WTC11 (cell line): ENCODE measurements around the gene FABP3. TPM values are rescaled to one million over a fixed set of nuclear protein-coding genes. Genes with fewer than 3 reads are reported as not detected.

ENCODE experiments used
- ATAC-seq: fragments of 200-7000 bp; cut with Tn5 transposase; 2 replicates; pipeline ENCODE4 v1.10.0; 2021; ENCODE audit warnings: mild to moderate bottlenecking, moderate library complexity
- CTCF ChIA-PET: fragments of 300-600 bp; sonication (Branson Sonifier 250); formaldehyde crosslinking; loops from one replicate; lab custom pipeline; 2021; ENCODE audit warnings: antibody characterized with exemption; lab: Charles Lee
- POLR2A ChIA-PET: fragments of 350-600 bp; sonication (Branson Sonifier 250); formaldehyde crosslinking; loops from one replicate; lab custom pipeline; 2021; ENCODE audit warnings: antibody characterized with exemption; lab: Charles Lee
- DNase-seq: peaks from one replicate; pipeline ENCODE4 v3.0.0; 2021; ENCODE audit warnings: low spot score
- H3K27ac Mint-ChIP-seq: 2 replicates; pipeline ENCODE4 v1.8.0; 2021; ENCODE audit warnings: mixed read lengths
- H3K27me3 Mint-ChIP-seq: 2 replicates; pipeline ENCODE4 v1.8.0; 2021; ENCODE audit warnings: low read depth, mild to moderate bottlenecking, moderate library complexity, mixed read lengths
- H3K36me3 Mint-ChIP-seq: 2 replicates; pipeline ENCODE4 v1.8.0; 2021; ENCODE audit warnings: mixed read lengths
- H3K4me1 Mint-ChIP-seq: 2 replicates; pipeline ENCODE4 v1.8.0; 2022; ENCODE audit warnings: mixed read lengths
- H3K4me3 Mint-ChIP-seq: 2 replicates; pipeline ENCODE4 v1.8.0; 2021; ENCODE audit warnings: mild to moderate bottlenecking, moderate library complexity, mixed read lengths
- H3K9me3 Mint-ChIP-seq: 2 replicates; pipeline ENCODE4 v1.8.0; 2021; ENCODE audit warnings: mixed read lengths
- AR ChIP-seq: fragments of 250-450 bp; sonication (Bioruptor Pico); IDR thresholded peaks from 2 replicates; pipeline ENCODE4 v1.9.0; 2021; ENCODE audit warnings: mild to moderate bottlenecking
- ATF3 ChIP-seq: sonication (generic); formaldehyde crosslinking; conservative IDR thresholded peaks from 2 replicates; pipeline ENCODE4 v1.8.1; 2022; ENCODE audit warnings: mild to moderate bottlenecking, missing genetic modification reagents
- ATF6 ChIP-seq: sonication (generic); formaldehyde crosslinking; IDR thresholded peaks from 2 replicates; pipeline ENCODE4 v1.8.1; 2023; ENCODE audit warnings: mild to moderate bottlenecking, missing genetic modification reagents
- CBFB ChIP-seq: sonication (generic); formaldehyde crosslinking; IDR thresholded peaks from 2 replicates; pipeline ENCODE4 v1.8.1; 2022; ENCODE audit warnings: mild to moderate bottlenecking, low read depth, missing genetic modification reagents
- ESRRA ChIP-seq: sonication (generic); formaldehyde crosslinking; IDR thresholded peaks from 2 replicates; pipeline ENCODE4 v1.8.1; 2022; ENCODE audit warnings: mild to moderate bottlenecking, missing genetic modification reagents, borderline replicate concordance
- FOXK1 ChIP-seq: sonication (generic); formaldehyde crosslinking; IDR thresholded peaks from 2 replicates; pipeline ENCODE4 v1.8.0; 2022; ENCODE audit warnings: mild to moderate bottlenecking, moderate library complexity, missing genetic modification reagents
- GABPB1 ChIP-seq: sonication (generic); formaldehyde crosslinking; IDR thresholded peaks from 2 replicates; pipeline ENCODE4 v1.8.1; 2023; ENCODE audit warnings: mild to moderate bottlenecking, missing genetic modification reagents
- MAX ChIP-seq: sonication (generic); formaldehyde crosslinking; IDR thresholded peaks from 2 replicates; pipeline ENCODE4 v1.8.0; 2022; ENCODE audit warnings: mild to moderate bottlenecking, missing genetic modification reagents
- MXD4 ChIP-seq: fragments of 250-450 bp; sonication (Bioruptor Pico); IDR thresholded peaks from 2 replicates; pipeline ENCODE4 v1.8.0; 2021; ENCODE audit warnings: mild to moderate bottlenecking, moderate library complexity, borderline replicate concordance
- NFE2L1 ChIP-seq: sonication (generic); formaldehyde crosslinking; IDR thresholded peaks from 2 replicates; pipeline ENCODE4 v1.8.1; 2023; ENCODE audit warnings: missing genetic modification reagents
- NFYB ChIP-seq: sonication (generic); formaldehyde crosslinking; conservative IDR thresholded peaks from 2 replicates; pipeline ENCODE4 v1.8.0; 2022; ENCODE audit warnings: low read depth, missing genetic modification reagents
- RELA ChIP-seq: sonication (generic); formaldehyde crosslinking; IDR thresholded peaks from 2 replicates; pipeline ENCODE4 v1.8.1; 2022; ENCODE audit warnings: missing genetic modification reagents, mild to moderate bottlenecking, borderline replicate concordance
- SMAD3 ChIP-seq: sonication (generic); formaldehyde crosslinking; IDR thresholded peaks from 2 replicates; pipeline ENCODE4 v1.8.0; 2022; ENCODE audit warnings: missing genetic modification reagents, mild to moderate bottlenecking, borderline replicate concordance
- SMAD4 ChIP-seq: sonication (generic); formaldehyde crosslinking; IDR thresholded peaks from 2 replicates; pipeline ENCODE4 v1.8.0; 2022; ENCODE audit warnings: mild to moderate bottlenecking, missing genetic modification reagents
- TEAD1 ChIP-seq: sonication (generic); formaldehyde crosslinking; IDR thresholded peaks from 2 replicates; pipeline ENCODE4 v1.8.0; 2022; ENCODE audit warnings: mild to moderate bottlenecking, missing genetic modification reagents
- TP53 ChIP-seq: sonication (generic); formaldehyde crosslinking; IDR thresholded peaks from 2 replicates; pipeline ENCODE4 v1.8.1; 2023; ENCODE audit warnings: mild to moderate bottlenecking, missing genetic modification reagents
- total RNA-seq: library from RNA; stranded (reverse); gene quantifications from 3 replicates; pipeline ENCODE4 v1.2.3, GENCODE V29; 2021
- TF ChIP-seq, protein P1 (sequence below): sonication (generic); formaldehyde crosslinking; IDR thresholded peaks from 2 replicates; pipeline ENCODE4 v1.8.0; 2022; ENCODE audit warnings: mild to moderate bottlenecking, missing genetic modification reagents
- TF ChIP-seq, protein P2 (sequence below): sonication (generic); formaldehyde crosslinking; IDR thresholded peaks from 2 replicates; pipeline ENCODE4 v1.8.1; 2022; ENCODE audit warnings: mild to moderate bottlenecking, missing genetic modification reagents, moderate library complexity, borderline replicate concordance
- TF ChIP-seq, protein P3 (sequence below): sonication (generic); formaldehyde crosslinking; IDR thresholded peaks from 2 replicates; pipeline ENCODE4 v1.8.1; 2023; ENCODE audit warnings: mild to moderate bottlenecking, missing genetic modification reagents
- TF ChIP-seq, protein P4 (sequence below): sonication (generic); formaldehyde crosslinking; IDR thresholded peaks from 2 replicates; pipeline ENCODE4 v1.8.1; 2022; ENCODE audit warnings: missing genetic modification reagents, borderline replicate concordance
- TF ChIP-seq, protein P5 (sequence below): fragments of 250-450 bp; sonication (Bioruptor Pico); conservative IDR thresholded peaks from 2 replicates; pipeline ENCODE4 v1.9.0; 2021; ENCODE audit warnings: mild to moderate bottlenecking

FABP3 gene
- total RNA-seq, 1 experiment from 2014 or later = 25.0 TPM

DNA sequence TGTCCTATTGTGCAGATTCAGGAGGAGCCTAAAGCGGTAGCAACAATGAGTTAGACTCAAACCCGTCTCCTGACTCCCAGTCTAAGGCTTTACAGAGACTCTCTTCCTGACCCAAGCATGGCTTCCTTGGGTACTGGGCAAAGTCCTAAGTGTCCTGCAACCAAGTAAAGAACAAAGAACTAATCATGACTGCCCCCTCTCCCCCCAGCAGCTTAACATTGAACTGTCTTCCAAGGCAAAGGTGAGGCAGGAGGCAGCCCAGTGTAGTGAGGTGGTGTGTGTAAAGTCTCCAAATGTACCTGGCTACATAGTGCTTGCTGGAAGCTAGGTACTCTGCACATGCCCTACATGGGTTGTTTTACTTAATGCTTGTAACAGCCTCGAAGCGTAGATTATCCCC, 2.3 kb downstream of the FABP3 start (continued):
- TF ChIP-seq MAX (CRISPR knock-in tag) = no peak

DNA sequence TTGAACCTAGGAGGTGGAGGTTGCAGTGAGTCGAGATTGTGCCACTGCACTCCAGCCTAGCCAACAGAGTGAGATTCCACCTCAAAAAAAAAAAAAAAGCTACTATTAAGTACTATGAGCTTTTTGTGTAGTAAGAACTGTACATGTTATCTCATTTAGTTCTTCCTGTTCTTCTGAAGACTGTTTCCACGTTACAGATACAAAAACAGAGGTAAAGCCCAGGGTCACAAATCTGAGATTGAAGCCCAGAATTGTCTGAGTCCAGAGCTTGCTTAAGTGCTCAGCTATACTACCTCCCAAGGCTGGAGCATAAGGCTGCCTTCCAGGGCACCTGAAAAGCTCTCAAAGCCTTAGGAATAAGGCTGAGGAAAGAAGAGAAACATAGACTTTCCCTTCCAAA, 2.9 kb downstream of the FABP3 start:
- ChIA-PET POLR2A (no interaction called here), CTCF (interaction anchor here (0.7 to 5.8 kb wide), 4 partner anchors 24 to 184 kb away, joined by 4 to 45 read pairs (median 7); no protein-coding TSS in a partner anchor)
- ATAC-seq (no peak), DNase-seq (no peak)
- H3K36me3 Mint-ChIP-seq = peaks cover 11% of the 10 kb centered on the region
- TF ChIP-seq, protein P1, sequence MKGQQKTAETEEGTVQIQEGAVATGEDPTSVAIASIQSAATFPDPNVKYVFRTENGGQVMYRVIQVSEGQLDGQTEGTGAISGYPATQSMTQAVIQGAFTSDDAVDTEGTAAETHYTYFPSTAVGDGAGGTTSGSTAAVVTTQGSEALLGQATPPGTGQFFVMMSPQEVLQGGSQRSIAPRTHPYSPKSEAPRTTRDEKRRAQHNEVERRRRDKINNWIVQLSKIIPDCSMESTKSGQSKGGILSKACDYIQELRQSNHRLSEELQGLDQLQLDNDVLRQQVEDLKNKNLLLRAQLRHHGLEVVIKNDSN = no peak
- TF ChIP-seq, protein P2, sequence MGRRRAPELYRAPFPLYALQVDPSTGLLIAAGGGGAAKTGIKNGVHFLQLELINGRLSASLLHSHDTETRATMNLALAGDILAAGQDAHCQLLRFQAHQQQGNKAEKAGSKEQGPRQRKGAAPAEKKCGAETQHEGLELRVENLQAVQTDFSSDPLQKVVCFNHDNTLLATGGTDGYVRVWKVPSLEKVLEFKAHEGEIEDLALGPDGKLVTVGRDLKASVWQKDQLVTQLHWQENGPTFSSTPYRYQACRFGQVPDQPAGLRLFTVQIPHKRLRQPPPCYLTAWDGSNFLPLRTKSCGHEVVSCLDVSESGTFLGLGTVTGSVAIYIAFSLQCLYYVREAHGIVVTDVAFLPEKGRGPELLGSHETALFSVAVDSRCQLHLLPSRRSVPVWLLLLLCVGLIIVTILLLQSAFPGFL (CRISPR knock-in tag) = no peak
- TF ChIP-seq CBFB (CRISPR knock-in tag) (no peak), NFE2L1 (CRISPR knock-in tag) (no peak), AR (CRISPR knock-in tag) (no peak), ESRRA (CRISPR knock-in tag) (no peak), SMAD4 (CRISPR knock-in tag) (no peak), NFYB (no peak), FOXK1 (CRISPR knock-in tag) (no peak), SMAD3 (CRISPR knock-in tag) (no peak), TP53 (CRISPR knock-in tag) (no peak), RELA (CRISPR knock-in tag) (no peak), TEAD1 (CRISPR knock-in tag) (no peak), GABPB1 (CRISPR knock-in tag) (no peak), MXD4 (CRISPR knock-in tag) (no peak), ATF3 (CRISPR knock-in tag) (no peak), ATF6 (CRISPR knock-in tag) (no peak)
- TF ChIP-seq, protein P3, sequence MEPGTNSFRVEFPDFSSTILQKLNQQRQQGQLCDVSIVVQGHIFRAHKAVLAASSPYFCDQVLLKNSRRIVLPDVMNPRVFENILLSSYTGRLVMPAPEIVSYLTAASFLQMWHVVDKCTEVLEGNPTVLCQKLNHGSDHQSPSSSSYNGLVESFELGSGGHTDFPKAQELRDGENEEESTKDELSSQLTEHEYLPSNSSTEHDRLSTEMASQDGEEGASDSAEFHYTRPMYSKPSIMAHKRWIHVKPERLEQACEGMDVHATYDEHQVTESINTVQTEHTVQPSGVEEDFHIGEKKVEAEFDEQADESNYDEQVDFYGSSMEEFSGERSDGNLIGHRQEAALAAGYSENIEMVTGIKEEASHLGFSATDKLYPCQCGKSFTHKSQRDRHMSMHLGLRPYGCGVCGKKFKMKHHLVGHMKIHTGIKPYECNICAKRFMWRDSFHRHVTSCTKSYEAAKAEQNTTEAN (CRISPR knock-in tag) = no peak
- TF ChIP-seq, protein P4, sequence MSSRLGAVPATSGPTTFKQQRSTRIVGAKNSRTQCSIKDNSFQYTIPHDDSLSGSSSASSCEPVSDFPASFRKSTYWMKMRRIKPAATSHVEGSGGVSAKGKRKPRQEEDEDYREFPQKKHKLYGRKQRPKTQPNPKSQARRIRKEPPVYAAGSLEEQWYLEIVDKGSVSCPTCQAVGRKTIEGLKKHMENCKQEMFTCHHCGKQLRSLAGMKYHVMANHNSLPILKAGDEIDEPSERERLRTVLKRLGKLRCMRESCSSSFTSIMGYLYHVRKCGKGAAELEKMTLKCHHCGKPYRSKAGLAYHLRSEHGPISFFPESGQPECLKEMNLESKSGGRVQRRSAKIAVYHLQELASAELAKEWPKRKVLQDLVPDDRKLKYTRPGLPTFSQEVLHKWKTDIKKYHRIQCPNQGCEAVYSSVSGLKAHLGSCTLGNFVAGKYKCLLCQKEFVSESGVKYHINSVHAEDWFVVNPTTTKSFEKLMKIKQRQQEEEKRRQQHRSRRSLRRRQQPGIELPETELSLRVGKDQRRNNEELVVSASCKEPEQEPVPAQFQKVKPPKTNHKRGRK = no peak
- TF ChIP-seq, protein P5, sequence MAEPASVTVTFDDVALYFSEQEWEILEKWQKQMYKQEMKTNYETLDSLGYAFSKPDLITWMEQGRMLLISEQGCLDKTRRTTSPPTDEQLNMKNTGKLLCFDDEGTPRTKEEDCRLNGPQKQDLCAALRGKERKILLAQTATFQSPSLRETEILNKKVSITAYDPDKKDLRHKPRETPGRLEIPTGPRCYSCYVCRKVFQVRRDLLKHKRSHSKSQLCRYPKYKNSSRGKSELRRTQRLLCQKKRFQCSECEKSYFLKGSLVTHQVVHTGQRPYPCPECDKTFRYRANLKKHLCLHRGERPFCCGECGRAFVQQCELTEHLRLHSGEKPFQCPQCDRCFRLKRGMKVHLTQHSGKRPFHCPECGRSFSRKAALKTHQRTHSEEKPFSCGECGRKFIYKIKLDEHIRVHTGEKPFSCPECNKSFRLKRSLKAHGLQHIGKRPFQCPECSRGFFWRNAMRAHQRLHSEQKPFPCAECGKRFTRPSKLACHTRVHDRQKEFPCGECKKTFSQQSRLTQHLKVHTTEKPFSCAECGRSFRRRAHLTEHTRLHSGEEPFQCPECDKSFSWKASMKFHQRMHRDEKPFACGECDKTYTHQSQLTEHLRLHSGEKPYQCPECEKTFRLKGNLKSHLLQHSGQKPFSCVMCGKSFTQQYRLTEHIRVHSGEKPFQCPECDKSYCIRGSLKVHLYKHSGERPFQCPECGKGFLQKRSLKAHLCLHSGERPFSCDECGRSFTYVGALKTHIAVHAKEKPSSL (CRISPR knock-in tag) = no peak
- H3K9me3 Mint-ChIP-seq = no peaks in the 10 kb centered on the region
- peaks cover 59% of the 10 kb centered on the region for H3K4me1 Mint-ChIP-seq
- no peak overlapping the region for H3K27ac Mint-ChIP-seq
- H3K4me3 Mint-ChIP-seq = no peak overlapping the region
- H3K27me3 Mint-ChIP-seq = peaks cover 4% of the 10 kb centered on the region
